GM19328 (cell line): ENCODE measurements around the gene ECHDC1.
A peak's percentile ranks its signal among the peaks of the same experiment; 100 is the strongest.
"Not testable (repeated sequence)": the region's sequence is repeated elsewhere in the genome, so short reads cannot be mapped to it uniquely, and the experiment has no call there.

Source experiments
- ATAC-seq: cut with Tn5 transposase; IDR thresholded peaks from one replicate; pipeline ENCODE4 v1.9.1; 2021; ENCODE audit warnings: mild to moderate bottlenecking, moderate library complexity; ENCODE audit not compliant: unreplicated experiment

ECHDC1 gene

DNA sequence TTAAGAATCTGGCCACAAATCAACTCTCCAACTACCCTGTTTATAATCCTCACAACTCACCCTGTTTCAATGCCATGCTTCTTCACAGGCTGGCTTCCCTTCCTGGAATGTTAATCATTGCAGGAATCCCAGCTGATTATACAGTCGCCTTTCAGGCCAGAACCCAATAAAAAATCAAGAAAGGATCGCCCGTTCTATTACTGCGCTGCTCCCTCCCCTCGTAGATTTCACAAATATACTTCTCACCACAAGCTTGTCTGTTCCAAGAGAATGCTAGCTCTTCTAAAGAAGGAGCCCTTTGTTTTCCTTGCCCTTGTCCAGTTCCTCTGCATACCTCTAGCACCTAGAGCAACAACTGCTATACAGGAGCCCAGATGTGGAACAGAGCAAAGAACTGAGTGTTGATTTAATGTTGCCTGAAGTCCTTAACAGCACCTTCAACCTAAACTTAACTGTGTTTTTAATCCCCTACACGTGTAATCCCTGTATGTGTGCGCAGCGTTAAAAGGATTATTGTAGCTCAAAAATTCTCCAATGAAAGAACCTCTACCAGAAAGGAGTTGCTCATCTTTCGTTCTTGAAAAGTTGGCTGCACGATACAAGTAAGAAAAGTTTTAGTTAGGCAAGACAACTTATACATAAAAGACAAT lies 988 bp downstream of the ECHDC1 start:
- ATAC-seq: no peak

DNA sequence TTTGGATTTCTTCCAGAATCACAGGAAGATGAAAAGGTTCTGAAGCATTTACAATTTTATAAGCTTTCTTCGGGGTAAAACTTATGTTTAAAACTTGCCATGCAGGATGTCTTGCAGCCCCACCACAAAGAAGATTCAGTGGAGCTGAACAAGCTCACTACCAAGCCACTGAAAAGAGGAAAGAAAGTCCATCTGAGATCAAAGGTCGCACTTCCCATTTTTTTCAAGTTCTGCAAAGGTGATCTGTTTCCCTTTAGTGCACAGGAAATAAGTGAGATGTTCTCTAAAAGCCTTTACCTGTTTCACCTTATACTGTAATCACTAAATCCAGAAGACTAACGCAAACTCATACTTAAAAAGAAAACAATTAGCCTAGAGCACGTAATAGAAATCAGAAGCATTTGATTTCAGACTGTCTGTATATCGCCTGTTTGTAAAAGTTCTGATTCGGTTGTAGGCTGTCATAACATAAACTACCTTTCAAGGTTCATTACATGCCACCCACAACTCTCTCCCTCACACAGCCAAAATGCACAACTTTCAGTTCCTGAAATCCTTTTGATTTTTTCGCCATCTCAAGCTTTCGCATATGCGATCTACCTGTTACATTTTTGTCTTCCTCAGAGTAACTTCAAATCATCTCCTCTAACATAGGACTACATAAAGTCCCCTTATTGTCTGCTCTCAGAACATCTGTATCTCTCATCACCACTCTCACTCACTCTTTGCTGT lies 1.8 kb downstream of the ECHDC1 start:
- peak; percentile 28 for ATAC-seq

GRCh38 chr6:127340171-127340570 lies 3.2 kb downstream of the ECHDC1 start:
- no peak for ATAC-seq

GRCh38 chr6:127338936-127339335 lies 4.5 kb downstream of the ECHDC1 start:
- ATAC-seq: no peak

GRCh38 chr6:127332383-127332961 lies 10.9 kb downstream of the ECHDC1 start:
- no peak for ATAC-seq

- not testable (repeated sequence) for ATAC-seq
Measured at GRCh38 chr6:127331256-127331655, 12.2 kb downstream of the ECHDC1 start.

DNA sequence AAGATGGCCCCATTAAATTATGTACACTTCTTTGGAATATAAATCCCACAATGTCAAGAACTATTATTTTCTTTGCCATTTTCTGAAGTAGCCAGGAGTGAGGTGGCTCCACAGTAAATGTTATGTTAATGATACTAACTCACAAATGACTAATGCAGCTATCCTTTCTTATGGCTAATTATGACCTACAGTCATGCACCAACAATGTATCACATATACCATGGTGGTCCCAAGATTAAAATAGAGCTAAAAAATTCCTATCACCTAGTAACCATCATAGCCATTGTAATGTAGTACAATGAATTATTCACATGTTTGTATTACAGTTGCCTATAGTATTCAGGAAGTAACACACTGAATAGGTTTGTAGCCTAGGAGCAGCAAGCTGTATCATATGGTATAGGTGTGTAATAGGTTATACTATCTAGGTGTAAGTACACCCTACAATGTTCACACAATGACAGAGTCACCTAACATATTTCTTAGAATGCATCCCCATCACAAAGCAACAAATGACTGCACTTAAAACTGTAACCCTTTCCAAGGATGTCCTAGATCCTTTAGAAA lies 15.3 kb downstream of the ECHDC1 start:
- ATAC-seq: no peak

- ATAC-seq: no peak
Measured at GRCh38 chr6:127319686-127320085, 23.7 kb downstream of the ECHDC1 start.

GRCh38 chr6:127317388-127318128 lies 25.9 kb downstream of the ECHDC1 start:
- ATAC-seq: no peak

GRCh38 chr6:127305741-127306140 lies 37.7 kb downstream of the ECHDC1 start:
- no peak for ATAC-seq

DNA sequence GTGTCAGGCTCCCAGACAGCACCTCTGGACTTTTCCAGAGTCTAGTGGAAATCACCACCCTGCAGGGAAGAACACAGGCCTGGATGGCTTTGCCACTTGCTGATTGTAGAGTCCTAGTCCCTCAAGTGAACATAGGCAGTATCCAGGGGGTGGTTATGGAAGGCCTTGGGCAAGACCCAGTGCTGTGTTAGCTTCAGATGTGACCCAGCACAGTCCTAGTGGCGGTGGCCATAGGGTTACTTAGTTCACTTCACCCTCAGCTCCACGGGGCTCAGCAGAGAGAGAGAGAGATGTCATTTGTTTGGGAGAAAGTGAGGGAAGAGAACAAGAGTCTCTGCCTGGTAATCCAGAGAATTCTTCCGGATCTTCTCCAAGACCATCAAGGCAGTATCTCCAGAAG lies 39.5 kb downstream of the ECHDC1 start:
- ATAC-seq: no peak

- peak; percentile 58 for ATAC-seq
Measured at GRCh38 chr6:127302728-127303660, 40.4 kb downstream of the ECHDC1 start.

DNA sequence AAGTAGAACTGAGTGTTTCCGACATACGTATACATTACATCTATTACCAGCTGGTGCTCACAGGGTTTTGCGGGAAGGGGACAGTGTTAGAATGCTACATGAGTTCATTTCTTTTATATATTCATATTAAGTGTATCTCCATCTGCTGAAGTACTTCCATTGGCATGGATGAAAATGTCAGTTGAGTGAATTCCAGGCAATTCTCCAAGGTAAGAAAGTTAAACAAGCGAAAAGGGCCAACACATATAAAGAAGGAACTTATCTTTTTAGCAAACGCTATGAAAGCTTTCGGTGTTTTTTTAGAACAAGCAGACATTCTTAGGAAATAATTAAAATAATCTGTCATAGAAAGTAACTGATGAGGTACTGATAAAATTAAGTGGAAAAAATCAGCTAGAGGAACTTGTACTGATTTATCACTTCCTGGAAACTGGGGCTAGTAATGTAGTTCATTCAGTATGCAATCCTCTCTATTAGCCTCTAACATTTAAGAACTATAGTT lies 42.2 kb downstream of the ECHDC1 start:
- ATAC-seq: no peak

DNA sequence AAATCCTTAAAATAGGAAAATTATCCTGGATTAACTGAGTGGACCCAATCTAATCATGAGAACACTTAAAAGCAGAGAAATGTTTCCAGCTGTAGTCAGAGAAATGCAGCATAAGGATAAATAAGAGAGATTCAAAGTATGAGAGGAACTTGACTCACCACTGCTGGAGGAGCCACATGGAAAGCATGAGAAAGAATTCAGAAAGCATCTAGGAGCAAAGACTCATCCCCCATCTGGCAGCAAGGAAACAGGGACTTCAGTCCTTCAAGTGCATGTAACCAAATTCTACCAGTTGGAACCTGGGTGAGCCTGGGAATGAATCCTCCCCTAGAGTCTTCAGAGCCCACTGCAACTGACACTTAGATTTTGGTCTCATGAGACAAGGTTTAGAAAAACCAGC lies 43.0 kb downstream of the ECHDC1 start:
- no peak for ATAC-seq

GRCh38 chr6:127299522-127300240 lies 43.7 kb downstream of the ECHDC1 start:
- ATAC-seq: no peak

- ATAC-seq: no peak
Measured at GRCh38 chr6:127298475-127298874, 44.9 kb downstream of the ECHDC1 start.

- no peak for ATAC-seq
Measured at GRCh38 chr6:127297502-127298070, 45.8 kb downstream of the ECHDC1 start.

DNA sequence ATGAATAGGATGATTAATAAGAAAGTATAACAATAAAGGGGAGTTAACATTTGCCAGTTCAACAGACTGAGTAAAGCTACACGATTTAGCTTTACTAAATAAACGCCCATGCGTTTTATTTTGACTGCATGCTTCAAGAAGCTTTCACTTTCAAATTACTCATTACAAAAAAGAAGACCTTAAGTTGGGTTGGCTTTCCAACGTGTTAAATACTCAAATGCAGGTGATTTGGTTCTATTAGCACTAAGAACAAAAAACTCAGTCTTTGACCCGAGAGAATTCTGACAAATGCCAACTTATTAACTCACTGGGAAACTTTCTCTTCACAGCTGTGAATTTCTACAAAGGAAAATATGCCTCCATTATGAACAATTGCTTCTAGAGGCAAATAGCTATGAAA lies 51.9 kb downstream of the ECHDC1 start:
- peak; percentile 85 for ATAC-seq
